Measurements from ENCODE around the gene KIAA0825.

DNA sequence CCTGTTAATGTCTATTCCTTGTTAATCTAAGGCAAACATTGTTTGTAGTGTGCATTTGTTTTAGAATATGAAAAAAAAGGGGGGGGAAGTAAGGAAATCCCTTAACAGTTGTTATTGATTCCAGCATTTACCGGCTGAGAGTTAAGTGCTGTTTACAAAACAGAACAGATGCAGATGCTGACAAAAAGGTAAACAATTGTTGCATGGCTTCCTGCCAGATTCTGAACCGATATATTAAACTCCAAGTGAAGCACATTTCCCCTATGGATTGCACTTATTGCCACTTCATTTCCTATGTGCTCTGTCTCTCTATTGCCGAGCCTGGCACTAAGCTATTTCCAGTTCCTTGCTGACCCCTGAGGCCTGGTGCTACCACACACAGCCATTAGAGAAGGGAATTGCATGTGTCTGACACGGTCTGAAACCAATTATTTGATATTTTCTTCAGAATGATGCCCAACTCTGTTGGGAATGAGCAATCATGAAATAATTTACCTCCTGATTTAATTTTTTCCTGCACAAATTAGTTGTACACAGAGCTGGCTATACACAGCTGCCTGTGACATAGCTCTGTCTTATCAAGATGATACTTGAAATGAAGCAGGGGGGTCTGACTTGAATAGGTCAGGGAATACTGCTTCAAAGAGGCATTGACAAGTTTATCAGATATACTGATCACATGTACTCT lies 109.8 kb downstream of the KIAA0825 start:
- TF ChIP-seq, protein P1, sequence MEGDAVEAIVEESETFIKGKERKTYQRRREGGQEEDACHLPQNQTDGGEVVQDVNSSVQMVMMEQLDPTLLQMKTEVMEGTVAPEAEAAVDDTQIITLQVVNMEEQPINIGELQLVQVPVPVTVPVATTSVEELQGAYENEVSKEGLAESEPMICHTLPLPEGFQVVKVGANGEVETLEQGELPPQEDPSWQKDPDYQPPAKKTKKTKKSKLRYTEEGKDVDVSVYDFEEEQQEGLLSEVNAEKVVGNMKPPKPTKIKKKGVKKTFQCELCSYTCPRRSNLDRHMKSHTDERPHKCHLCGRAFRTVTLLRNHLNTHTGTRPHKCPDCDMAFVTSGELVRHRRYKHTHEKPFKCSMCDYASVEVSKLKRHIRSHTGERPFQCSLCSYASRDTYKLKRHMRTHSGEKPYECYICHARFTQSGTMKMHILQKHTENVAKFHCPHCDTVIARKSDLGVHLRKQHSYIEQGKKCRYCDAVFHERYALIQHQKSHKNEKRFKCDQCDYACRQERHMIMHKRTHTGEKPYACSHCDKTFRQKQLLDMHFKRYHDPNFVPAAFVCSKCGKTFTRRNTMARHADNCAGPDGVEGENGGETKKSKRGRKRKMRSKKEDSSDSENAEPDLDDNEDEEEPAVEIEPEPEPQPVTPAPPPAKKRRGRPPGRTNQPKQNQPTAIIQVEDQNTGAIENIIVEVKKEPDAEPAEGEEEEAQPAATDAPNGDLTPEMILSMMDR (conservative IDR thresholded peaks at IDR 0.05 in 1 of 2, IDR thresholded peaks at IDR 0.05 in 1 of 2; ENCODE audit: low read depth in 1 of 2, low read length in 2 of 2), result no peak
- no peak for TF ChIP-seq EZH2 (IDR thresholded peaks at IDR 0.05; ENCODE audit: low read length, missing control alignments)

All from fibroblast of lung (primary cell).